Measurements from ENCODE around the gene GLIS1.

- TF ChIP-seq CTCF (optimal IDR thresholded peaks at IDR 0.05 in 1 of 3, IDR thresholded peaks at IDR 0.05 in 1 of 3, conservative IDR thresholded peaks at IDR 0.05 in 1 of 3; ENCODE audit: extremely low read depth in 1 of 3, insufficient read depth in 2 of 3, low read length in 3 of 3) (peak; percentile 88 to 96 (median 88)), EZH2 (IDR thresholded peaks at IDR 0.05; ENCODE audit: low read length) (peak; percentile 38)
Measured at GRCh38 chr1:53485478-53486394, 253.2 kb downstream of the GLIS1 start.

Measured in keratinocyte (primary cell).